ENCODE data around the gene TRAPPC6A. TPM values are rescaled to one million over a fixed set of nuclear protein-coding genes. Genes with fewer than 3 reads are reported as not detected.
A peak's percentile ranks its signal among the peaks of the same experiment; 100 is the strongest.

TRAPPC6A gene
- total RNA-seq, 4 donors from 2014 or later = 20.8 to 30.4 (median 23.8) TPM

DNA sequence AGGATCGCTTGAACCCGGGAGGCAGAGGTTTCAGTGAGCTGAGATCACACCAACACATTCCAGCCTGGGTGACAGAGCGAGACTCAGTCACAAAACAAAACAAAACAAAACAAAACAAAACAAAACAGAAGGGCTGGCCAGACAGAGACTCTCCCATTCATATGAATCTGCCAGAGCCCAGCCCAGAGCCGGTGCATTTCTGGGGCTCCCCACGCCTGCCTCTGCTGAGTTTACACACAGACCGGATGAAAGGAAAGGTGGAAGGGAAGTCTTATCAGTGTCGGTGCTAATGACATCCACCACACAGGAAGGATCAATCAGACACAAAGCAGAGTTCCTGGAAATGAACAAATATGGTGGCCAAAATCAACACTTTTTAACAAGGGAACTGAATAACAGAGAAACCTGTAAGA is 6.8 kb downstream of the TRAPPC6A start:
- ATAC-seq (ENCODE audit: low FRiP score) = no peak
- TF ChIP-seq, protein P1, sequence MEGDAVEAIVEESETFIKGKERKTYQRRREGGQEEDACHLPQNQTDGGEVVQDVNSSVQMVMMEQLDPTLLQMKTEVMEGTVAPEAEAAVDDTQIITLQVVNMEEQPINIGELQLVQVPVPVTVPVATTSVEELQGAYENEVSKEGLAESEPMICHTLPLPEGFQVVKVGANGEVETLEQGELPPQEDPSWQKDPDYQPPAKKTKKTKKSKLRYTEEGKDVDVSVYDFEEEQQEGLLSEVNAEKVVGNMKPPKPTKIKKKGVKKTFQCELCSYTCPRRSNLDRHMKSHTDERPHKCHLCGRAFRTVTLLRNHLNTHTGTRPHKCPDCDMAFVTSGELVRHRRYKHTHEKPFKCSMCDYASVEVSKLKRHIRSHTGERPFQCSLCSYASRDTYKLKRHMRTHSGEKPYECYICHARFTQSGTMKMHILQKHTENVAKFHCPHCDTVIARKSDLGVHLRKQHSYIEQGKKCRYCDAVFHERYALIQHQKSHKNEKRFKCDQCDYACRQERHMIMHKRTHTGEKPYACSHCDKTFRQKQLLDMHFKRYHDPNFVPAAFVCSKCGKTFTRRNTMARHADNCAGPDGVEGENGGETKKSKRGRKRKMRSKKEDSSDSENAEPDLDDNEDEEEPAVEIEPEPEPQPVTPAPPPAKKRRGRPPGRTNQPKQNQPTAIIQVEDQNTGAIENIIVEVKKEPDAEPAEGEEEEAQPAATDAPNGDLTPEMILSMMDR (IDR thresholded peaks at IDR 0.05) = no peak

DNA sequence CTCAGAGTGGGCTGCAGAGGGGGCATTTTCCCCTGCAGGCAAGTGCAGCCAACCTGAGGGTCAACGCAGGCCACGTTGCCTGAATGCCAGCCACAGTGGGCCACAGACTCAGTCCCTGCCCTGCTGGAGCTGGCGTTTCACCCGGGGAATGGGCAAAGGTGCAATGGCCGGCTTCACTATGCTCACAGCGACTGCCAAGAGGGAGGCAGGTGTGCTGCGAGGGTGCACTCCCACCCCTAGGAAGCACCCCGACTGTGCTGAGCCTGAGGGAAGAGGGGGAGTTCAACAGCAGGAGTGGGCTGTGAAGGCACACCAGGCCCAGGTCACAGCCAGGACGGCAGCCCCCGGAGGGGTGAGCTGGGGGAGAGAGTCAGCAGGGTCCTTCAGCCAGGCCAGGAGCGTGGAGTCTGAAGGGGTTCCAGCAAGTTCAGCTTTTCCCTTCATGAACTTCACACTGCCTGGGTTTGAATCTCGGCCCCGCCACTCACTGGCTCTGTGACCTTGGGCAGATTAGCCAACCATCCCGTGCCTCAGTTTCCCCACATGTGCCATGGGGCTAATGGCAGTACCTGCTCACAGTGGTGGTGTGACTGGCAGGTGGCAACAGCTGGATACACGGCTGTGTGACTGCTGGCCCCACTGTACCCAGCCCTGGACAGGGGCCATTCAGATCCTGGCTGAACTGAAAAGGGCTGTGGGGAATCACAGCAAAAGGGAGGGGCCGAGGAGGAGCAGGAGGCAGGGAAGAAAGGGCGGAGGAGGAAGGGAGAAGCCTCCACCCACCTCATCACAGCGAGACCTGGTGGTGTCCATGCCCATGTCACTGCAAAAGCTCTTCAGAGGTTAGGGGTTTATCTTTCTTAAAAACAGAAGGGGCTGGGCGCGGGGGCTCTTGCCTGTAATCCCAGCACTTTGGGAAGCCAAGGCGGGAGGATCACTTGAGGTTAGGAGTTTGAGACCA is 7.6 kb downstream of the TRAPPC6A start:
- no peak for ATAC-seq (ENCODE audit: low FRiP score)
- no peak for DNase-seq (ENCODE audit: low spot score)
- TF ChIP-seq, protein P1 (IDR thresholded peaks at IDR 0.05) = no peak

More for the DNA sequence above, 6.8 kb downstream of the TRAPPC6A start:
- no peak for DNase-seq (ENCODE audit: low spot score)

DNA sequence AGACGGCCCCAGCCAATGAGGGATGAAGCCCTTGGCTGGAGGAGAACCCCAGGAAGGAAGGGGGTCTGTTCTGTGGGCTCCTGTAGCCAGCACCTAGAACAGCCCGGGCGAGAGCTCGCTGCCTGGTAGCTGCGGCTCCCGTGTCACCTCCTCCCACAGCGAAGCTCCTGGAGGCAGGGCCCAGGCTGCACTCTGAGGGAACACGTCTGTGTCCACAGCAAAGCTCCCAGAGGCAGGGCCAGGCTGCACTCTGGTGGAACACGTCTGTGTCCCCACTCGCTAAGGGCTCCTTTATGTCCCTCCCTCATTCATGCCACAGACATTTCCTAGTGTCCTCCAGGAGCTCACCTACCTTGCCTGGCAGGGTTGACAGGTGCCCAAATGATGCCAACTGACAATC is 8.4 kb downstream of the TRAPPC6A start:
- ATAC-seq (ENCODE audit: low FRiP score) (no peak), DNase-seq (ENCODE audit: low spot score) (no peak)
- TF ChIP-seq, protein P1 (IDR thresholded peaks at IDR 0.05) = no peak

DNA sequence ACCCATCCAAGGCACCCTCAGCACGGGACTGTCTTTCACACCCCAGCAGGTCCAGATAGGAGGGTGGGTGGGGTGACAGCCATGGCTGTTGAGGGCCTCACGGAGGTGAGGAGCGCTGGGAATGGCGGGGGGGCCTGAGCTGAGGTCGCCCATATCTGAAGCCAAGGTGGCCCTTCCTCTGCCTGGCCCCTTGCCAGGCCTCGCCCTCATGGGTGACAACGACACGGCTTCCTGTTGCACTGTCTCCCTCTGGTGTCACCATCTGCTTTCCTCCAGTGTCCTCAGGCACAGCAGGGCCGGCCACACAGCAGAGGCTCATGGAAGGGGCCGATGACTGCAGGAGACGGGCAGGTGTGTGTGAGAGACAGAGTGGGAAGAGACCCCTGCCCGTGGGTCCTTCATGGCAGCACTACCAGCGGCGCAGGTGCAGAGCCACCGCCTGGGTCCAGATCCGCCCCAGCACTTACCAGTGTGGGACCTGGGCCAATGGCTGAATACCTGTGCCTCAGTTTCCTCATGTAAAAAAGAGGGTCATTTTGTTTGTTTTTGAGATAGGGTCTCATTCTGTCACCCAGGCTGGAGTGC is 9.2 kb downstream of the TRAPPC6A start:
- TF ChIP-seq, protein P1 (IDR thresholded peaks at IDR 0.05) = no peak
- ATAC-seq (ENCODE audit: low FRiP score) = no peak
- no peak for DNase-seq (ENCODE audit: low spot score)

DNA sequence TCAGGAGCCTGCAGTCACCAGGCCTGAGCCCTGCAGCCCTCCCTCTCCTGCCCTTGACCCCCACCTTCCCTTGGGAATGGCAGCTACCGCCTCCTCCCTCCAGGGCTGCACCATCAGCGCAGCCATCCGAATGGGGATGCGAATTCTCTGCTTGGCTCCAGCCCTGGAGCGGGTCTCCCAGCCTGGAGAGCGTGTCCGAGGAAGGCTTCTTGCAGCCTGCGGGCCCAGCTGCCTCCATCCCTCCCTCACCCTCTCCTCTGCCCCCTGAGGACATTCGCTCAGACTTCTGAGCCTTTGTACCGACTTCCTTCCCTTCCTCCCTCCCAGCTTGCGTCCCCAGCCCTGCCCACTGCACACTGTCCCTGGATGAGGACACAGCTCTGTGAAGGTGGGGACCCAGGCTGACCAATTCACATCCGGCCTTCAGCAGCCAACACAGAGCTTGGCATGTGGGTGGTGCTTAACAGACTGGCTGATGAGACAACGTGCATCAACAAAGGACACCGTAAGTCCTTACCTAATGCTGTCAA is 11.2 kb downstream of the TRAPPC6A start:
- no peak for DNase-seq (ENCODE audit: low spot score)
- ATAC-seq (ENCODE audit: low FRiP score) = no peak
- TF ChIP-seq, protein P1 (IDR thresholded peaks at IDR 0.05) = no peak

DNA sequence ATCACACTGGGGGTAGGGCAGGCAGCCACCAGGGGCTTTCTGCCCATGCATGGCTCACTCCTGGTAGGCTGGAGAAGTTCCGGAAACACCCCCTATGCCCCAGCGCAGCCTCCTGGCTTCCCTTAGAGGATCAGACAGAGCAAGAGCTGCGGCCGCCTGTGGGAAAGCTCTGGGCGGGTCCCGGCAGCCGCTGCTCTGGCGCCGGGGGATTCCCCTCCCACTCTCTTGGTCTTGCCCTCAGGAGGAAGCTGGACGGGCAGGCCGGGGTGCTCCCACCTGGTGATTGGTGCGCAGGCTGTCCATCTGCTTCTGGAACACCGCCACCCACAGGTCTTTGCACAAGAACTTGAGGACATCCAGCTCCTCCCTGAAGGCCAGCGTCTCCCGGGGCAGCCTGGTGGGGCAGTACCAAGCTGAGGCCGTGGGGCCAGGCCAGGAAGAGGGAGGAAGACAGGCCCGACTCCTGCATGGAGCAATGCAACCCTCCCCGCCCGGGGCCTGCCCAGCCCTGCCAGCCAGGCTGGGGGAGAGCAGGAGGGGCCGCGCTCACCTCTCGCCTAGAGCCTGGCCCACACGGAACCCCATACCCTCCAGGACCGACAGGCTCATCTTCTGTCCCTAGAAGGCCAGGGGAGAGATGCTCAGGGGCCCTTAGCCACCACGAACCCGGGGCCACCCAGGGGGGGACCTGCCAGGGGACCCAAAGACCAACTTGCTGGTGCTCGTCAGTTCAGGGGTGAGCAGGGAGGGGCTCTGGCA is 13.3 kb downstream of the TRAPPC6A start:
- TF ChIP-seq, protein P1 (IDR thresholded peaks at IDR 0.05) = no peak
- DNase-seq (ENCODE audit: low spot score) (peak; percentile 38), ATAC-seq (ENCODE audit: low FRiP score) (peak; percentile 88)

All from omental fat pad (tissue), 4 donors.